ENCODE data around the gene ZSCAN22. TPM values are rescaled to one million over a fixed set of nuclear protein-coding genes. Genes with fewer than 3 reads are reported as not detected.

The ZSCAN22 gene
- total RNA-seq, 4 donors from 2014 or later, result 2.2 to 3.4 (median 2.6) TPM

- TF ChIP-seq CTCF (IDR thresholded peaks at IDR 0.05; ENCODE audit: low read depth), result no peak
Observed at GRCh38 chr19:58305065-58305931, 21.5 kb upstream of the ZSCAN22 start, which contains the start of gene ERVK3-1. Gene ERVK3-1, plus strand, starts transcription at chr19:58305377. Its CDS starts 6,792 bp downstream, at chr19:58312169.

GRCh38 chr19:58305932-58306323 lies 20.9 kb upstream of the ZSCAN22 start:
- no peak for TF ChIP-seq CTCF (IDR thresholded peaks at IDR 0.05; ENCODE audit: low read depth)

GRCh38 chr19:58307736-58308135 lies 19.1 kb upstream of the ZSCAN22 start:
- no peak for TF ChIP-seq CTCF (IDR thresholded peaks at IDR 0.05; ENCODE audit: low read depth)

- TF ChIP-seq CTCF (IDR thresholded peaks at IDR 0.05; ENCODE audit: low read depth), result no peak
Observed at GRCh38 chr19:58311345-58311865, 15.4 kb upstream of the ZSCAN22 start.

GRCh38 chr19:58315580-58315979 lies 11.2 kb upstream of the ZSCAN22 start:
- TF ChIP-seq CTCF (IDR thresholded peaks at IDR 0.05; ENCODE audit: low read depth), result no peak

- no peak for TF ChIP-seq CTCF (IDR thresholded peaks at IDR 0.05; ENCODE audit: low read depth)
Observed at GRCh38 chr19:58317476-58318072, 9.2 kb upstream of the ZSCAN22 start.

- TF ChIP-seq CTCF (IDR thresholded peaks at IDR 0.05; ENCODE audit: low read depth), result no peak
Observed at GRCh38 chr19:58318297-58318696, 8.5 kb upstream of the ZSCAN22 start.

Measured in subcutaneous adipose tissue (tissue), 4 donors.